ENCODE results near the gene ASRGL1. TPM values are rescaled to one million over a fixed set of nuclear protein-coding genes. Genes with fewer than 3 reads are reported as not detected.

The ASRGL1 gene
- total RNA-seq, 1 experiment from 2014 or later: 51.6 TPM

GRCh38 chr11:62433904-62434276, 96.6 kb downstream of the ASRGL1 start (continued):
- TF ChIP-seq ZNF423 (CRISPR knock-in tag; IDR thresholded peaks at IDR 0.05): no peak
- no peak for TF ChIP-seq EMX1 (CRISPR knock-in tag; IDR thresholded peaks at IDR 0.05)
- no peak for TF ChIP-seq GRHL2 (CRISPR knock-in tag; IDR thresholded peaks at IDR 0.05; ENCODE audit: insufficient replicate concordance, severe bottlenecking)
- no peak for TF ChIP-seq ZNF532 (CRISPR knock-in tag; IDR thresholded peaks at IDR 0.05; ENCODE audit: borderline replicate concordance)
- no peak for TF ChIP-seq JUN (CRISPR knock-in tag; IDR thresholded peaks at IDR 0.05)
- TF ChIP-seq ERG (CRISPR knock-in tag; IDR thresholded peaks at IDR 0.05): no peak

- DNase-seq (ENCODE audit: low spot score) (no peak), ATAC-seq (no peak)
- ChIA-PET CTCF (interaction anchor here (5.3 to 5.8 kb wide), 2 partner anchors 11 to 107 kb away, joined by 43 to 52 read pairs; no protein-coding TSS in a partner anchor), POLR2A (interaction anchor here (1.4 kb wide), 1 partner anchor 11 kb away, joined by 3 read pairs; no protein-coding TSS in a partner anchor)
- Mint-ChIP-seq H3K9me3 (peaks cover under 1% of the 10 kb centered on the region; the same call in 1 of the 2 replicates), H3K4me1 (peaks cover 6% of the 10 kb centered on the region), H3K36me3 (no peaks in the 10 kb centered on the region), H3K4me3 (no peak overlapping the region), H3K27me3 (ENCODE audit: low read depth) (no peaks in the 10 kb centered on the region), H3K27ac (no peak overlapping the region)
- TF ChIP-seq ZNF281 (CRISPR knock-in tag; IDR thresholded peaks at IDR 0.05): no peak
- TF ChIP-seq JUN (CRISPR knock-in tag; IDR thresholded peaks at IDR 0.05): no peak
- no peak for TF ChIP-seq ZNF263 (CRISPR knock-in tag; IDR thresholded peaks at IDR 0.05; ENCODE audit: low read depth)
- TF ChIP-seq ATF3 (CRISPR knock-in tag; conservative IDR thresholded peaks at IDR 0.05): no peak
- TF ChIP-seq FOXP4 (CRISPR knock-in tag; IDR thresholded peaks at IDR 0.05): no peak
- TF ChIP-seq TEAD1 (CRISPR knock-in tag; IDR thresholded peaks at IDR 0.05): no peak
- no peak for TF ChIP-seq NFATC4 (CRISPR knock-in tag; IDR thresholded peaks at IDR 0.05)
- no peak for TF ChIP-seq SMAD3 (CRISPR knock-in tag; IDR thresholded peaks at IDR 0.05; ENCODE audit: borderline replicate concordance)
- no peak for TF ChIP-seq MXD4 (CRISPR knock-in tag; IDR thresholded peaks at IDR 0.05; ENCODE audit: borderline replicate concordance)
- TF ChIP-seq ZNF121 (CRISPR knock-in tag; IDR thresholded peaks at IDR 0.05): no peak
- TF ChIP-seq AR (CRISPR knock-in tag; IDR thresholded peaks at IDR 0.05): no peak
- TF ChIP-seq ATF6 (CRISPR knock-in tag; IDR thresholded peaks at IDR 0.05): no peak
- no peak for TF ChIP-seq GTF2I (CRISPR knock-in tag; conservative IDR thresholded peaks at IDR 0.05)
- TF ChIP-seq ZNF423 (CRISPR knock-in tag; IDR thresholded peaks at IDR 0.05): no peak
- TF ChIP-seq NFE2L1 (CRISPR knock-in tag; IDR thresholded peaks at IDR 0.05): no peak
Measured at GRCh38 chr11:62435846-62436660, 98.8 kb downstream of the ASRGL1 start.

Measured in WTC11 (cell line).